Upper lobe of left lung (tissue), 4 donors: ENCODE data around the gene ELMOD3.

Experiments used
- POLR2A ChIP-seq, 4 donors: fragments of 450-650 bp; IDR thresholded peaks; one replicate each; pipeline ENCODE4 v1.5.1; 2016 to 2017; ENCODE audit warnings: antibody characterized with exemption in 4 of 4, mild to moderate bottlenecking in 2 of 4
- TF ChIP-seq, protein P1 (sequence below), 6 experiments: fragments of 450-650 bp in 4 of 6; fragments of 200-600 bp in 2 of 6; sonication (generic) in 2 of 6; IDR thresholded peaks; one replicate each; pipeline ENCODE4 v1.5.1; 2016 to 2019; ENCODE audit warnings: antibody characterized with exemption in 6 of 6

DNA sequence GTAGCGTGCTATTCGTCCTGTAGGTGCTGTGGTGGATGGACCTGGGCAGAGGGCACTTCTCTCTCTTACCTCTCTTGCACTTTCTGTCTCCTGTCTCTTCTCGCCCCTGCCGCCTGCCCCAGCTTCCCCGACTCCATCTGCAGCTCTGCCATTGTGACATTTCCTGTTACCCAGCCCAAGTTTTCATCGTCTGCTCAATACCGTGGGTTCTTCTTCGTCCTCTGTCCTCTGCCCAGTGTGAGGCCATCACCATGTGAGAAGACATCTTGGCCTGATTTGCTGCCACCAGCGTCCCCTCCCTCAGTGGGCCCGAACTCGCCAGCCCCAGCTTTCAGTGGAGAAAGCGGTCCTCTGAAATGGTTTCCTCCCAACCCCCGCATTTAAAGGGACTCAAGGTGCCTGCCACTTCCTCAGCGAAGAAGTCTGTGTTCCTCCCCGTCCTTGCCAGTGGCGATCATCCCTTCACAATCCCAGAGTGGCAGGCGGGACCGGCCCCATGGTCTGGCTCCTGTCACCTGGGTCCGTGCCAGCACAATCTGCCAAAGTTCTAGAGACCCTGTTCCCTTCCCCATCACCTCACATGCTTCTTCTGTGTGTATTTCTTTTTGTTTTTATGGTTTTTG lies 44.8 kb upstream of the ELMOD3 start:
- TF ChIP-seq, protein P1, sequence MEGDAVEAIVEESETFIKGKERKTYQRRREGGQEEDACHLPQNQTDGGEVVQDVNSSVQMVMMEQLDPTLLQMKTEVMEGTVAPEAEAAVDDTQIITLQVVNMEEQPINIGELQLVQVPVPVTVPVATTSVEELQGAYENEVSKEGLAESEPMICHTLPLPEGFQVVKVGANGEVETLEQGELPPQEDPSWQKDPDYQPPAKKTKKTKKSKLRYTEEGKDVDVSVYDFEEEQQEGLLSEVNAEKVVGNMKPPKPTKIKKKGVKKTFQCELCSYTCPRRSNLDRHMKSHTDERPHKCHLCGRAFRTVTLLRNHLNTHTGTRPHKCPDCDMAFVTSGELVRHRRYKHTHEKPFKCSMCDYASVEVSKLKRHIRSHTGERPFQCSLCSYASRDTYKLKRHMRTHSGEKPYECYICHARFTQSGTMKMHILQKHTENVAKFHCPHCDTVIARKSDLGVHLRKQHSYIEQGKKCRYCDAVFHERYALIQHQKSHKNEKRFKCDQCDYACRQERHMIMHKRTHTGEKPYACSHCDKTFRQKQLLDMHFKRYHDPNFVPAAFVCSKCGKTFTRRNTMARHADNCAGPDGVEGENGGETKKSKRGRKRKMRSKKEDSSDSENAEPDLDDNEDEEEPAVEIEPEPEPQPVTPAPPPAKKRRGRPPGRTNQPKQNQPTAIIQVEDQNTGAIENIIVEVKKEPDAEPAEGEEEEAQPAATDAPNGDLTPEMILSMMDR (IDR thresholded peaks at IDR 0.05): no peak
- TF ChIP-seq POLR2A (IDR thresholded peaks at IDR 0.05): no peak
